Muscle of back (tissue), 11 donors: Measurements from ENCODE around the gene SNX25. TPM values are rescaled to one million over a fixed set of nuclear protein-coding genes. Genes with fewer than 3 reads are reported as not detected.

Experiments used
- DNase-seq, 3 donors: peaks; one replicate each; pipeline versions ENCODE4 v3.0.0 to v3.0.0-alpha.2; 2013
- polyA plus RNA-seq, 10 donors: library from polyadenylated mRNA; unstranded; fragments of 120-200 nt; gene quantifications; one replicate each; pipeline ENCODE4 v1.2.1, GENCODE V29; 2013; ENCODE audit not compliant: insufficient read length in 10 of 10

The SNX25 gene
- polyA plus RNA-seq, 10 donors, result 7.2 to 11.8 (median 8.2) TPM

GRCh38 chr4:185259719-185260118 lies 50.3 kb downstream of the SNX25 start:
- no peak for DNase-seq

GRCh38 chr4:185261946-185262345 lies 52.5 kb downstream of the SNX25 start:
- no peak for DNase-seq

GRCh38 chr4:185263419-185263818 lies 54.0 kb downstream of the SNX25 start:
- no peak for DNase-seq

GRCh38 chr4:185265942-185266341 lies 56.5 kb downstream of the SNX25 start:
- DNase-seq, result peak in 1 of 3 donors; percentile 27

GRCh38 chr4:185269286-185269685 lies 59.9 kb downstream of the SNX25 start:
- no peak for DNase-seq

GRCh38 chr4:185270037-185270436 lies 60.6 kb downstream of the SNX25 start:
- DNase-seq, result no peak

GRCh38 chr4:185270885-185271284 lies 61.5 kb downstream of the SNX25 start:
- DNase-seq, result no peak

GRCh38 chr4:185272245-185272644 lies 62.8 kb downstream of the SNX25 start:
- no peak for DNase-seq

- DNase-seq, result no peak
These were observed 66.1 kb downstream of the SNX25 start for GRCh38 chr4:185275501-185275900.

GRCh38 chr4:185276036-185276435 lies 66.6 kb downstream of the SNX25 start:
- DNase-seq, result no peak

GRCh38 chr4:185278716-185279115 lies 69.3 kb downstream of the SNX25 start:
- no peak for DNase-seq

GRCh38 chr4:185280608-185281007 lies 71.2 kb downstream of the SNX25 start:
- DNase-seq, result no peak

GRCh38 chr4:185282968-185283367 lies 73.6 kb downstream of the SNX25 start:
- DNase-seq, result no peak

GRCh38 chr4:185283723-185284122 lies 74.3 kb downstream of the SNX25 start:
- DNase-seq, result no peak

- no peak for DNase-seq
These were observed 76.4 kb downstream of the SNX25 start for GRCh38 chr4:185285632-185286393.

- no peak for DNase-seq
These were observed 77.2 kb downstream of the SNX25 start for GRCh38 chr4:185286571-185286970.

GRCh38 chr4:185287031-185287430 lies 77.6 kb downstream of the SNX25 start:
- DNase-seq, result no peak

- DNase-seq, result no peak
These were observed 80.7 kb downstream of the SNX25 start for GRCh38 chr4:185290018-185290607.

- DNase-seq, result no peak
These were observed 81.3 kb downstream of the SNX25 start for GRCh38 chr4:185290656-185291055.

GRCh38 chr4:185293202-185293601 lies 83.8 kb downstream of the SNX25 start:
- no peak for DNase-seq

- DNase-seq, result no peak
These were observed 87.5 kb downstream of the SNX25 start for GRCh38 chr4:185296665-185297460.

- no peak for DNase-seq
These were observed 89.5 kb downstream of the SNX25 start for GRCh38 chr4:185298728-185299430.
